OCI-LY3 (cell line): Measurements from ENCODE around the gene NSD1.

ENCODE experiments used
- CTCF ChIP-seq: fragments of 200-600, 300-600 bp; sonication (generic); IDR thresholded peaks from 2 replicates; pipeline ENCODE4 v1.5.1; 2014; ENCODE audit warnings: antibody characterized with exemption, low read length, low read depth
- EZH2phosphoT487 ChIP-seq: fragments of 200-600 bp; shearing (Covaris generic); IDR thresholded peaks from 2 replicates; pipeline ENCODE4 v1.6.1; 2018; ENCODE audit warnings: antibody characterized with exemption, mixed run types, low read depth

GRCh38 chr5:177111720-177112394, 21.7 kb upstream of the NSD1 start:
- TF ChIP-seq CTCF, result peak; percentile 95
- TF ChIP-seq EZH2phosphoT487, result no peak
